Ectodermal cell (in vitro differentiated cells): ENCODE data around the gene DENND2A.
A peak's percentile ranks its signal among the peaks of the same experiment; 100 is the strongest.
"Not testable (repeated sequence)": the region's sequence is repeated elsewhere in the genome, so short reads cannot be mapped to it uniquely, and the experiment has no call there.

Source experiments
- H3K27ac ChIP-seq: 2 replicates; pipeline ENCODE4 v1.7.0; 2013; ENCODE audit warnings: mild to moderate bottlenecking, low read depth, low read length; ENCODE audit not compliant: insufficient read depth, poor library complexity, severe bottlenecking
- H3K27me3 ChIP-seq: 2 replicates; pipeline ENCODE4 v1.7.0; 2013; ENCODE audit warnings: mild to moderate bottlenecking, low read length; ENCODE audit not compliant: insufficient read depth, control insufficient read depth, poor library complexity, severe bottlenecking
- H3K36me3 ChIP-seq: one replicate; pipeline ENCODE4 v1.7.0; 2013; ENCODE audit warnings: low read length; ENCODE audit not compliant: control insufficient read depth, insufficient read depth
- H3K4me1 ChIP-seq: one replicate; pipeline ENCODE4 v1.7.0; 2013; ENCODE audit warnings: low read length; ENCODE audit not compliant: control insufficient read depth, insufficient read depth
- H3K4me3 ChIP-seq: 2 replicates; pipeline ENCODE4 v1.7.0; 2013; ENCODE audit warnings: low read depth, low read length, control low read depth; ENCODE audit not compliant: insufficient read depth
- H3K9me3 ChIP-seq: 2 replicates; pipeline ENCODE4 v1.7.0; 2013; ENCODE audit warnings: mild to moderate bottlenecking, low read length, moderate library complexity; ENCODE audit not compliant: control insufficient read depth
- WGBS, 2 experiments: methylation state at CpG; one replicate each; pipeline ENCODE4 v1.1.7; 2013; ENCODE audit warnings: missing lambda C conversion rate in 2 of 2; 5-methylcytosine and 5-hydroxymethylcytosine counted together

The DENND2A gene

DNA sequence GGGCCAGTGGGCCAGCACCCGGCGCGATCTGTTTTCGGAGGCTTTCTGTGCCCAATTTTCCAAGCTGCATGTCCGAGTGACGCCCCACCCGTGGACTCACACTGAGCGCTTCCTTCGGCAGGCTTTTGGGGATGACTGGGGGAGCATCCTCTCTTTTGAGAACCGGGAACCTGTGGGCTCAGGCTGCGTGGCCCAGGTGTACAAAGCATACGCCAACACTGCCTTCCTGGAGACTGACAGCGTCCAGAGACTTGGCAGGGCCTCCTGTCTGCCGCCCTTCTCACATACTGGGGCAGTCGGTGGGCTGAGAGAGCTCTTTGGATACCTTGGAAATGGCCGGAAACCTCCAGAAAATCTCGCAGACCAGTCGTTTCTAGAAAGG, 33.2 kb upstream of the DENND2A start:
- H3K4me1 ChIP-seq, result no peaks in the 10 kb centered on the region
- H3K4me3 ChIP-seq, result peak overlapping the region; percentile 55
- peaks cover 27% of the 10 kb centered on the region for H3K27me3 ChIP-seq
- no peaks in the 10 kb centered on the region for H3K9me3 ChIP-seq
- H3K27ac ChIP-seq, result no peak overlapping the region
- WGBS, 2 experiments, result 68 to 70% methylated on average over 18 of the region's 18 CpGs
- H3K36me3 ChIP-seq, result no peaks in the 10 kb centered on the region

DNA sequence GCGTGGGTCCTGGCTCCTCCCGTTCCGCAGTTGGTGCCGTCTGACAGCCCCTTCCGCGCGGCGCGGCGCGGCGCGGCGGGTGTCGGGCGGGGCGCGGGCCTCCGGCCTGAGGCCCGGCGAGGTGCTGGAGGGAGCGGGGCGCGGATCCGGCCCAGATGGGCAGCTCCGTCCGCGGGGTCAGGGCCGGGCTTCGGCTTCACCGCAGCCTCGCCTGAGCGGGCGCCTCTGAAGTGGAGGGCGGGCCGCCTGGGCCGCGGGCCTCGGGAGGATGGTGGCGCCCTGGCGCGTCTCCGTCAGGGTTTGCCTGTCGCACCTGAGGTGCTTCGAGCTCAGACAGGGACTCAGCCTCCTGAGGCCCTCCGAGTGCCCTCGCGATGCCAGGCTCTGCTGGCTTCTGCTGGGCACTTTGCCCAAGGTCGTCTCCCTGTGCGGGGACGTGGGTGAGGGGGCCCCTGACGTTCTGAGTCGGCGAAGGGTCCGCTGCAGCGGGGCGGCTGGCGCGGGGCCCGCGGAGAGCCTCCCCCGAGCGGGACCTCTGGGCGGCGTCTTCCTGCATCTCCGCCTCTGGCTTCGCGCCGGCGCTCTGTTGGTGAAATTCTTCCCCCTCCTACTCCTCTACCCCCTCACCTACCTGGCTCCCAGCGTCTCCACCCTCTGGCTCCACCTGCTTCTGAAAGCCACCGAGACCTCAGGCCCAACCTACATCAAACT, 32.6 kb upstream of the DENND2A start:
- Histone ChIP-seq H3K27ac (no peak overlapping the region), H3K27me3 (peaks cover 27% of the 10 kb centered on the region), H3K4me1 (no peaks in the 10 kb centered on the region), H3K9me3 (no peaks in the 10 kb centered on the region), H3K36me3 (no peaks in the 10 kb centered on the region), H3K4me3 (peak overlapping the region; percentile 55)
- 1% methylated on average over 72 of the region's 72 CpGs for WGBS, 2 experiments

DNA sequence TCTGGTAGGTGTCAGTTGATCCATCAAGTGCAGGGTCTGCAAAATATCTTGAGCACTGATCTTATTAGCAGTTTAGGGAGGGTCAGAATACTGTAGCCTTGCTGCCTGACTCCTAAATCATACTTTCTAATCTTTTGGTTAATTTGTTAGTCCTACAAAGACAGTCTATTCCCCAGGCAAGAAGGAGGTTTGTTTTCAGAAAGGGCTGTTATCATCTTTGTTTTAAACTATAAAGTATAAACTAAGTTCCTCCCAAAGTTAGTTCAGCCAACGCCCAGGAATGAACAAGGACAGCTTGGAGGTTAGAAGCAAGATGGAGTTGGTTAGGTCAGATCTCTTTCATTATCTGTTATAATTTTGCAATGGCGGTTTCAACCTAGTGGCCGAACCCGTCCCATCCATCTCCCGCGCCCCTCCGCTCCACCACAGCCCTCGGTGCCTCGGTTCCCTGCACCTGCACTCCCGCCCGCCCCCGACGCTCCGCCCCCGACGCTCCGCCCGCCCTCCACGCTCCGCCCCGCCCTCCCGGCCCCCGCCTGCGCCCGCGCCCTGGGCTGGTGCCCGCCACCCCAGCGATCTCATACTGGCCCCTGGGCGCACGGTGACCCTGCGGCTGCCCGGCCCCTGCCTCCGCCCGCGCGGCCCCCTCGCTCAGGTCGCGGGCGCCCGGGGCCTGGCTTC, 31.9 kb upstream of the DENND2A start, which contains the start of gene ADCK2:
Gene ADCK2, plus strand, starts transcription at position 564 of the 681 bp plus-strand sequence. CDS start 386 bp downstream, outside the sequence.
- Histone ChIP-seq H3K27ac (no peak within 1 kb of the TSS), H3K9me3 (no peaks in the 10 kb centered on the region)

DNA sequence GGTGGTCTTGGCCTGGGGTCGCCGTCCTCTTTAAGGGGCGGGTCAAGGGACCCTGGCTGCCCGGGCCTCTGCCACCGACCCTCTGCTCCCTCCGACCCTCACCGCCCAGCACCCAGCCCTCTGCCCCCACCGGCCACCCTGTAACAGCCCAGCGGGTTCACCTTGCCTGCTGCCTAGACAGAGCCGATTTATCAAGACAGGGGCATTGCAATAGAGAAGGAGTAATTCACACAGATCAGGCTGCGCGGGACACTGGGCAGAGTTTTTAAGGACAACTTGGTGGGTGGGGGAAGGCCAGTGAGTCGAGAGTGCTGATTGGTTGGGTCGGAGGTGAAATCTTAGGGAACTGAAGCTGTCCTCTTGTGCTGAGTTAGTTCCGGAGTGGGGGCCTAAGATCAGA, 31.4 kb upstream of the DENND2A start:
- 79 to 80% methylated on average over 15 of the region's 15 CpGs for WGBS, 2 experiments
- Histone ChIP-seq H3K4me1 (no peaks in the 10 kb centered on the region), H3K27ac (no peak overlapping the region), H3K27me3 (peaks cover 27% of the 10 kb centered on the region), H3K4me3 (no peak overlapping the region), H3K9me3 (no peaks in the 10 kb centered on the region), H3K36me3 (no peaks in the 10 kb centered on the region)

More for the DNA sequence above, 31.9 kb upstream of the DENND2A start, which contains the start of gene ADCK2:
- Histone ChIP-seq H3K27me3 (peaks cover 27% of the 10 kb centered on the region), H3K4me1 (no peaks in the 10 kb centered on the region), H3K36me3 (no peaks in the 10 kb centered on the region), H3K4me3 (peak within 1 kb of the TSS; percentile 55)
- WGBS, 2 experiments, result 1 to 2% methylated on average over 40 to 41 of the region's 41 CpGs

DNA sequence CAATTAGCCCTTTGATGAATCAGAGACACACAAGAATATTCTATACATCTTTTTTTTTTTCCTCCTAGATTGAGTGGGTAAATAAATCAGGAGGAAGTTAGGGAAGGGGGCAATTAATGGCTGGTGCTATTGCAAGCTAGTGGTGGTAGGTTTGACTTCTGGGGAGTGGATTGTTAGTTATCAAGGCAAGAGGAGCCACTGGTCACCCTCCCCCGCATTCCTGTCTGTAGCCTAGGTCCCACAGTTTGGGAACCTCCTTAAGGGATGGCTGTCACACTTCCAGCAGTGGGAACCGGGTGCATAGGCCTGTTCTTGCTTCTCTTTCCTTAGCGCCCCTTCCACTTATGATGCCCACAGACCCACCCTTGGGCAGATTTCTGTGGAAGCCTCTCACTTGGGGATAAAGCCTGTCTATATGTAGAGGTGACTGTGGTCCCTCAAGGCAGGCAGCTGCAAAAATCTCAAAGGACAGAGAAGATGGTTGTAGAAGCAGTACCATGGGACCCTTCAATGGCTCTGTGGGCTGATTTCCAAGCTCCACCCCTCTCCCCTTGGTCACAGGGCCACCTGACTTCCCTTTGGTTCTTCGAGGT, 29.8 kb upstream of the DENND2A start:
- peaks cover 27% of the 10 kb centered on the region for H3K27me3 ChIP-seq
- H3K4me1 ChIP-seq, result no peaks in the 10 kb centered on the region
- no peaks in the 10 kb centered on the region for H3K9me3 ChIP-seq
- 89 to 90% methylated on average over 4 of the region's 4 CpGs for WGBS, 2 experiments
- H3K36me3 ChIP-seq, result no peaks in the 10 kb centered on the region
- H3K27ac ChIP-seq, result no peak overlapping the region
- no peak overlapping the region for H3K4me3 ChIP-seq

DNA sequence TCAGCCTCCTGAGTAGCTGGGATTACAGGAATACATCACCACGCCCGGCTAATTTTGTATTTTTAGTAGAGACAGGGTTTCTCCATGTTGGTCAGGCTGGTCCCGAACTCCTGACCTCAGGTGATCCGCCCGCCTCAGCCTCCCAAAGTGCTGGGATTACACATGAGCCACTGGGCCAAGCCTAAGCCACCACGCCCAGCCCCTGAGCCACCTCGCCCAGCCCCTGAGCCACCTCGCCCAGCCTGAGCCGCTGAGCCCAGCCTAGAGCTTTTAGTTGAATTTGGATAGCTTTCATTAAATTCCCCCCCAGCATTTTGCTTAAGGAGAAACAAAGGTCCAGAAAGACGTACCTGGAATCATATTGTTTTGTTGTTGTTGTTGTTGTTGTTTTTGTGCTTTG, 29.2 kb upstream of the DENND2A start:
- not testable (repeated sequence) for H3K36me3 ChIP-seq, H3K4me1 ChIP-seq, H3K4me3 ChIP-seq, H3K9me3 ChIP-seq, H3K27ac ChIP-seq
- 92 to 97% methylated on average over 10 of the region's 10 CpGs for WGBS, 2 experiments
- peaks cover 27% of the 10 kb centered on the region for H3K27me3 ChIP-seq

DNA sequence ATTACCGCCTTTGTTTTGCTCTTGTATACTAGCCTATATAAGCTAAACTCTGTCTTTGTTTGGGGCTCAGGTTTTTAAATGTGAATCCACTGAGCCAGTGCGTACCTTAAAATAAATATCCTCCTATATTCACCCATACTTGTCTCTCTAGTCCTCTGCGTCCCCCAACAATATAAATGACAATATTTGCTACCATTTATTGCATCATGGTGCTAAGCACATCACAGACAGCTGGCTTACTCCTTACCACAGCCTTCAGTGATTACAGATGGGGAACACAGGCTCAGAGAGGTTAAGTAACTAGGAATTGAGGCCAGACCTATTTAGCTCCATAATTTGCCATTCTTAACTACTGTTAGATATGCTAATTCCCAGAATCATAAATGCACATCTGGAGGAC, 28.7 kb upstream of the DENND2A start:
- Histone ChIP-seq H3K36me3 (no peaks in the 10 kb centered on the region), H3K4me3 (no peak overlapping the region), H3K27ac (no peak overlapping the region), H3K9me3 (no peaks in the 10 kb centered on the region), H3K4me1 (no peaks in the 10 kb centered on the region), H3K27me3 (peaks cover 23% of the 10 kb centered on the region)
- 87 to 95% methylated on average over 2 to 3 of the region's 3 CpGs for WGBS, 2 experiments

DNA sequence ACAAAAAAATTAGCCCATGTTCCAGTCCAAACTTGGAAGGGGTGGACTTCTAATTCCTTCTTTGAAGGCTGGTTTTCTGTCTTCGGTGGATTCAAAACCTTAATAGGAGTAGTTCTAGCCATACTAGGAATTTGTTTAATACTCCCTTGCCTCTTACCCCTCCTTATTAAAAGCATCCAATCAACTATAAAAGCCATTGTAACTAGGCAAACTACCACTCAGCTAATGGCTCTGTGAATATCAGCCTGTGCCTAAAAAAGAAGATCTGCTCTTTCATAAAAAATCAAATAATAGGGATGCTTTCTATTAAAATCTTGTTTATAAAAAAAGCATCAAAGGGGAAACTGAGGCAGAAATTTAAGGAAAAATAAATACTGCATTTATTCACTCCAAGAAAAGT, 28.0 kb upstream of the DENND2A start:
- WGBS, 2 experiments, result 100% methylated on average over 1 of the region's 1 CpG
- Histone ChIP-seq H3K36me3 (no peaks in the 10 kb centered on the region), H3K27me3 (peaks cover 16% of the 10 kb centered on the region), H3K9me3 (no peaks in the 10 kb centered on the region), H3K4me3 (no peak overlapping the region), H3K4me1 (no peaks in the 10 kb centered on the region), H3K27ac (no peak overlapping the region)

DNA sequence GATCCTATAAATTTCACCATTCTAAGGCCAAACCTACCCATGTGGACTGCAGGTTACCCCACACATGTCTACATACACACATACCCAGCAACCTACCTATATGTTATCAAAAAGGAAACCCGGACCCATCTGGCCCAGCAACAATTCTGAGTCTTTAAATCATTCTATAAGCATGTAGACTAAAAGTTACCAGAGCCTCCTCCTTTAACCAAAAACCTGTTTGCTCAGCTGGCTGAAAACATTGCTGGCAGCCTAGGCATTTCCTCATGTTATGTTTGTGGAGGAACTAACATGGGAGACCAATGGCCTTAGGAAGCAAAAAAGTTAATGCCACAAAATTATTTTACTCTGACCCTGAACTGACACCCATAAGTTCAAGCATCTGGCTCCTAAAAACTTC, 26.9 kb upstream of the DENND2A start:
- no peaks in the 10 kb centered on the region for H3K36me3 ChIP-seq
- H3K27me3 ChIP-seq, result peaks cover 5% of the 10 kb centered on the region
- no peak overlapping the region for H3K27ac ChIP-seq
- H3K4me3 ChIP-seq, result no peak overlapping the region
- no peaks in the 10 kb centered on the region for H3K9me3 ChIP-seq
- 83 to 92% methylated on average over 1 of the region's 1 CpG for WGBS, 2 experiments
- no peaks in the 10 kb centered on the region for H3K4me1 ChIP-seq

DNA sequence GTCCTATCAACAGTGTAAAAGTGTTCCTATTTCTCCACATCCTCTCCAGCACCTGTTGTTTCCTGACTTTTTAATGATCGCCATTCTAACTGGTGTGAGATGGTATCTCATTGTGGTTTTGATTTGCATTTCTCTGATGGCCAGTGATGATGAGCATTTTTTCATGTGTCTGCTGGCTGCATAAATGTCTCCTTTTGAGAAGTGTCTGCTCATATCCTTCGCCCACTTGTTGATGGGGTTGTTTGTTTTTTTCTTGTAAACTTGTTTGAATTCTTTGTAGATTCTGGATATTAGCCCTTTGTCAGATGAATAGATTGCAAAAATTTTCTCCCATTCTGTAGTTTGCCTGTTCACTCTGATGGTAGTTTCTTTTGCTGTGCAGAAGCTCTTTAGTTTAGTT, 22.3 kb upstream of the DENND2A start:
- 86% methylated on average over 1 of the region's 2 CpGs; no CpG with 5 or more reads in 1 of the 2 experiments for WGBS, 2 experiments
- not testable (repeated sequence) for H3K9me3 ChIP-seq, H3K36me3 ChIP-seq, H3K4me1 ChIP-seq, H3K27me3 ChIP-seq, H3K4me3 ChIP-seq, H3K27ac ChIP-seq
